ENCODE data around the gene C1orf167. TPM values are rescaled to one million over a fixed set of nuclear protein-coding genes. Genes with fewer than 3 reads are reported as not detected.

C1orf167 gene
- total RNA-seq, 1 experiment from 2014 or later: 0.39 TPM

- Histone ChIP-seq H3K27me3 (ENCODE audit: insufficient read depth, low read length) (peaks cover 16% of the 10 kb centered on the region), H3K14ac (ENCODE audit: insufficient read depth, low read length) (no peak overlapping the region), H3K9ac (ENCODE audit: extremely low read depth, insufficient read length, low read length) (no peak overlapping the region), H3K27ac (ENCODE audit: insufficient read length, low read depth, low read length) (no peak overlapping the region), H3K4ac (ENCODE audit: low read depth, low read length) (no peak overlapping the region), H3K79me1 (ENCODE audit: insufficient read depth, low read depth, low read length, poor library complexity, severe bottlenecking) (no peaks in the 10 kb centered on the region), H4K20me1 (ENCODE audit: control insufficient read depth, insufficient read depth, insufficient read length) (no peaks in the 10 kb centered on the region), H4K5ac (ENCODE audit: insufficient read length, low read depth, low read length) (no peak overlapping the region), H3T11ph (ENCODE audit: low read length) (no peak overlapping the region), H2BK20ac (ENCODE audit: low read depth, low read length, poor library complexity, severe bottlenecking) (no peak overlapping the region), H3K18ac (ENCODE audit: insufficient read length, low read depth, low read length) (no peak overlapping the region), H3K4me1 (ENCODE audit: insufficient read depth, low read length) (no peaks in the 10 kb centered on the region), H3K23me2 (ENCODE audit: insufficient read length, low read depth, low read length, poor library complexity, severe bottlenecking) (no peaks in the 10 kb centered on the region), H2BK15ac (ENCODE audit: low read depth, low read length) (no peak overlapping the region), H2AK5ac (ENCODE audit: insufficient read length, low read length) (no peak overlapping the region), H2BK12ac (ENCODE audit: insufficient read length, low read depth, low read length) (no peak overlapping the region), H2BK120ac (ENCODE audit: low read depth, low read length, poor library complexity, severe bottlenecking) (no peak overlapping the region), H4K8ac (replicated peaks; ENCODE audit: insufficient read length, low read depth, low read length) (no peak overlapping the region), H3K56ac (ENCODE audit: insufficient read length, low read depth, low read length) (no peak overlapping the region), H2AFZ (ENCODE audit: low read length) (no peak overlapping the region), H3K23ac (ENCODE audit: insufficient read length, low read depth, low read length) (no peak overlapping the region), H3K9me3 (ENCODE audit: control insufficient read depth, low read depth, low read length) (no peaks in the 10 kb centered on the region), H2BK5ac (ENCODE audit: insufficient read length, low read length) (no peak overlapping the region), H4K91ac (ENCODE audit: insufficient read length, low read depth, low read length) (no peak overlapping the region), H3K4me2 (ENCODE audit: insufficient read depth, insufficient read length, low read length) (no peak overlapping the region), H3K79me2 (ENCODE audit: insufficient read depth, low read length) (no peaks in the 10 kb centered on the region)
- Mint-ChIP-seq H3K27ac (no peak overlapping the region), H3K27me3 (ENCODE audit: low read depth) (peaks cover 75% of the 10 kb centered on the region), H3K9me3 (peaks cover 14 to 18% of the 10 kb centered on the region in 2 experiments), H3K4me3 (no peak overlapping the region), H3K4me1 (peaks cover 10 to 18% of the 10 kb centered on the region in 2 experiments), H3K36me3 (ENCODE audit: insufficient read depth in 1 of 3, low read depth in 3 of 3) (no peaks in the 10 kb centered on the region; a peak in 1 of 7 replicates)
- no peak for TF ChIP-seq CTCF (conservative IDR thresholded peaks at IDR 0.05)
- no peak for DNase-seq
- no CpG with 5 or more reads among the region's 4 CpGs for WGBS (ENCODE audit: extremely low coverage, insufficient read length, low lambda C conversion rate)
Observed at GRCh38 chr1:11759791-11760190, 2.2 kb upstream of the C1orf167 start.
